OCI-LY7 (cell line): ENCODE measurements around the gene MAP2K1. TPM values are rescaled to one million over a fixed set of nuclear protein-coding genes. Genes with fewer than 3 reads are reported as not detected.
A peak's percentile ranks its signal among the peaks of the same experiment; 100 is the strongest.
"Not testable (repeated sequence)": the region's sequence is repeated elsewhere in the genome, so short reads cannot be mapped to it uniquely, and the experiment has no call there.

Experiments
- BruUV-seq: library from RNA; stranded (reverse); fragments of 400-500 nt; replicated peaks from 2 replicates; lab custom pipeline; 2021; lab: Mats Ljungman, UMichigan
- CTCF ChIA-PET: fragments of 300-600 bp; sonication (Branson Sonifier 250); formaldehyde crosslinking; loops from one replicate; lab custom pipeline; 2022; ENCODE audit warnings: antibody characterized with exemption; ENCODE audit not compliant: unreplicated experiment; lab: Charles Lee
- POLR2A ChIA-PET: fragments of 300-600 bp; sonication (Branson Sonifier 250); formaldehyde crosslinking; loops from one replicate; lab custom pipeline; 2022; ENCODE audit warnings: antibody characterized with exemption; lab: Charles Lee
- DNase-seq: peaks from one replicate; pipeline ENCODE4 v3.0.0-alpha.2; 2015; ENCODE audit warnings: low spot score
- H2AFZ ChIP-seq: fragments of 200-600 bp; sonication (generic), shearing (Covaris generic); 2 replicates; pipeline ENCODE4 v1.6.1; 2014; ENCODE audit warnings: mild to moderate bottlenecking, antibody characterized with exemption, low read length, moderate library complexity
- H3K27ac ChIP-seq: fragments of 200-600 bp; sonication (generic); 2 replicates; pipeline ENCODE4 v1.5.1; 2014; ENCODE audit warnings: mixed run types, low read depth, mild to moderate bottlenecking, moderate library complexity, low read length, inconsistent platforms; ENCODE audit not compliant: poor library complexity, severe bottlenecking
- H3K36me3 ChIP-seq: fragments of 200-600 bp; sonication (generic); 2 replicates; pipeline ENCODE4 v1.6.1; 2014; ENCODE audit warnings: mild to moderate bottlenecking, antibody characterized with exemption, low read length, moderate library complexity, mixed read lengths; ENCODE audit not compliant: insufficient read depth
- H3K4me1 ChIP-seq: fragments of 200-600 bp; sonication (generic); 2 replicates; pipeline ENCODE4 v1.5.1; 2014; ENCODE audit warnings: mild to moderate bottlenecking, low read length; ENCODE audit not compliant: insufficient read depth, poor library complexity, severe bottlenecking
- H3K4me2 ChIP-seq: fragments of 200-600 bp; sonication (generic); 2 replicates; pipeline ENCODE4 v1.6.1; 2014; ENCODE audit warnings: mild to moderate bottlenecking, low read length
- H3K4me3 ChIP-seq: fragments of 200-600 bp; sonication (generic); 2 replicates; pipeline ENCODE4 v1.5.1; 2014; ENCODE audit warnings: mild to moderate bottlenecking, low read depth, low read length; ENCODE audit not compliant: poor library complexity, severe bottlenecking
- H3K79me2 ChIP-seq: fragments of 200-600 bp; sonication (generic); 2 replicates; pipeline ENCODE4 v1.6.1; 2016; ENCODE audit warnings: low read depth, mild to moderate bottlenecking, low read length, moderate library complexity, mixed read lengths; ENCODE audit not compliant: insufficient read depth
- H3K9me2 ChIP-seq: fragments of 200-600 bp; sonication (generic); 2 replicates; pipeline ENCODE4 v1.6.1; 2016; ENCODE audit warnings: mild to moderate bottlenecking, low read length, mixed read lengths; ENCODE audit not compliant: insufficient read depth
- H3K9me3 ChIP-seq: fragments of 200-600 bp; sonication (generic); 2 replicates; pipeline ENCODE4 v1.6.1; 2014; ENCODE audit warnings: mild to moderate bottlenecking, mixed run types, low read length, mixed read lengths
- H4K20me1 ChIP-seq: fragments of 200-600 bp; sonication (generic); 2 replicates; pipeline ENCODE4 v1.6.1; 2014; ENCODE audit warnings: mild to moderate bottlenecking, antibody characterized with exemption, low read length, moderate library complexity, mixed read lengths; ENCODE audit not compliant: insufficient read depth
- EZH2phosphoT487 ChIP-seq: fragments of 200-600 bp; sonication (generic); IDR thresholded peaks from 2 replicates; pipeline ENCODE4 v1.6.1; 2018; ENCODE audit warnings: low read depth, borderline replicate concordance, mild to moderate bottlenecking, mixed run types, antibody characterized with exemption, low read length, moderate library complexity, mixed read lengths
- intact Hi-C: fragments of 100-400 bp; cut with micrococcal nuclease; formaldehyde crosslinking; loops from one replicate; pipeline ENCODE4 v1.10.0; 2022; ENCODE audit not compliant: unreplicated experiment
- total RNA-seq, 2 experiments: library from RNA; depleted of rRNA in 1 of 2; stranded (reverse); fragments of >200 nt in 1 of 2; shearing (Covaris generic) in 1 of 2; gene quantifications; 2 replicates each; pipeline ENCODE4 v1.2.3, GENCODE V29; 2014 to 2022
- TF ChIP-seq, protein P1 (sequence below): fragments of 200-600 bp; sonication (generic); conservative IDR thresholded peaks from 2 replicates; pipeline ENCODE4 v1.5.1; 2014; ENCODE audit warnings: mild to moderate bottlenecking, antibody characterized with exemption, low read length, moderate library complexity, mixed read lengths

Gene MAP2K1
- total RNA-seq, 2 experiments from 2014 or later, result 37.2 to 95.8 TPM

DNA sequence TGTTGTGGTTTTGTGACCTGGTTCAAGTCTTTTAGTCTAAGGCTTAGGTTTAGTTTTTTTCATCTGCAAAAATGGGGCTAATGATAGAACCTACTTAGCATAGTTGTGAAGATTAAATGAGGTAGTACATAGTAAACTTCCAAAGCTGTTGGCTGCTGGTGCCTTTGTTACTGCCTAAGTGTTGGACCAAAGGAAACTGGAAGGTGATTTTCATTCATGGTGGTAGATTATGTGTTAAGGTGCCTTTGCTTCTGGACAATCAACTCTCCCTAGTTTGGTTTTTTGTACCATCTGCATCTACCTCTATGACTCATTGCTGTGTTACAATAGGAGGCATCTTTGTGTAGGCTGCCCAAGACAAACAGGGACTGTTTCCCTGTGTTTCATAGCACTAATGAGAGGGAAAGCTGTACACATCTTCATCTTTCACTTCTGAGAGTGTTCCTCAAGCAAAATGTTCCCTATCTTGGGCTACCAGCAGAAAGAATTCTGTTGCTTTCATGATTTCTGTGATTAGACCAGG lies 3.2 kb downstream of the MAP2K1 start:
- ChIA-PET CTCF (interaction anchor here (1.0 kb wide), 1 partner anchor 68 kb away, joined by 3 read pairs; no protein-coding TSS in a partner anchor), POLR2A (interaction anchor here (0.6 kb wide), 1 partner anchor 23 kb away, joined by 3 read pairs; no protein-coding TSS in a partner anchor)
- BruUV-seq, result no TSS peak
- H3K9me3 ChIP-seq, result no peaks in the 10 kb centered on the region
- H3K4me1 ChIP-seq, result peaks cover 50% of the 10 kb centered on the region
- TF ChIP-seq, protein P1, sequence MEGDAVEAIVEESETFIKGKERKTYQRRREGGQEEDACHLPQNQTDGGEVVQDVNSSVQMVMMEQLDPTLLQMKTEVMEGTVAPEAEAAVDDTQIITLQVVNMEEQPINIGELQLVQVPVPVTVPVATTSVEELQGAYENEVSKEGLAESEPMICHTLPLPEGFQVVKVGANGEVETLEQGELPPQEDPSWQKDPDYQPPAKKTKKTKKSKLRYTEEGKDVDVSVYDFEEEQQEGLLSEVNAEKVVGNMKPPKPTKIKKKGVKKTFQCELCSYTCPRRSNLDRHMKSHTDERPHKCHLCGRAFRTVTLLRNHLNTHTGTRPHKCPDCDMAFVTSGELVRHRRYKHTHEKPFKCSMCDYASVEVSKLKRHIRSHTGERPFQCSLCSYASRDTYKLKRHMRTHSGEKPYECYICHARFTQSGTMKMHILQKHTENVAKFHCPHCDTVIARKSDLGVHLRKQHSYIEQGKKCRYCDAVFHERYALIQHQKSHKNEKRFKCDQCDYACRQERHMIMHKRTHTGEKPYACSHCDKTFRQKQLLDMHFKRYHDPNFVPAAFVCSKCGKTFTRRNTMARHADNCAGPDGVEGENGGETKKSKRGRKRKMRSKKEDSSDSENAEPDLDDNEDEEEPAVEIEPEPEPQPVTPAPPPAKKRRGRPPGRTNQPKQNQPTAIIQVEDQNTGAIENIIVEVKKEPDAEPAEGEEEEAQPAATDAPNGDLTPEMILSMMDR, result no peak
- TF ChIP-seq EZH2phosphoT487, result no peak
- H4K20me1 ChIP-seq, result peaks cover 30% of the 10 kb centered on the region
- H3K4me3 ChIP-seq, result peak overlapping the region; percentile 83
- intact Hi-C loops, result loop anchor here (1.0 kb wide), 1 partner anchor 34 kb away; the partner anchor contains the start of gene TIPIN
- no peak overlapping the region for H2AFZ ChIP-seq
- H3K36me3 ChIP-seq, result peaks cover 42% of the 10 kb centered on the region
- peak overlapping the region; percentile 99 for H3K4me2 ChIP-seq
- H3K79me2 ChIP-seq, result peaks cover 85% of the 10 kb centered on the region
- DNase-seq, result peak; percentile 26
- no peaks in the 10 kb centered on the region for H3K9me2 ChIP-seq
- H3K27ac ChIP-seq, result peak overlapping the region; percentile 83

DNA sequence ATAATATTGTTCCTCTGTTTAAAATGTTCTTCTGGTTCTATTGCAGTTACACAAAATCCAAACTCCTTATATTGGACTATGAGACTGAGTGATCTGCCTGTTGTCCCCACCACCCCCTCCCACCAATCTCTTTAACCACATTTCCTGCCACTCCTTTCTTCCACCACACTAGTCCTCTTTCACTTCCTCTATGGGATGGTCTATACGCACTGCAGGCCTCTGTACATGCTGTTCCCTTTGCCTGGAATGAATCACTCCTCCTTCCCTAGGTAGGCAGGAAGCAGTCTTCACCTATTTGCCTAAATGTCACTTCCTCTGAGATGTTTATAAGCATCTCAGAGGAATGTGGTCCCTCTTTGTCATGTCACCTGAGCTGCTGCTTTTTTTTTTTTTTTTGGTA lies 4.0 kb downstream of the MAP2K1 start:
- POLR2A ChIA-PET, result interaction anchor here (0.6 to 1.0 kb wide), 3 partner anchors 9 to 47 kb away, joined by 3 to 5 read pairs (median 4); no protein-coding TSS in a partner anchor
- no TSS peak for BruUV-seq
- Histone ChIP-seq H4K20me1 (peaks cover 30% of the 10 kb centered on the region), H3K27ac (peak overlapping the region; percentile 83), H3K4me1 (peaks cover 45% of the 10 kb centered on the region), H3K4me2 (peak overlapping the region; percentile 99), H3K9me3 (no peaks in the 10 kb centered on the region), H3K36me3 (peaks cover 48% of the 10 kb centered on the region), H3K9me2 (no peaks in the 10 kb centered on the region), H2AFZ (no peak overlapping the region), H3K79me2 (peaks cover 92% of the 10 kb centered on the region), H3K4me3 (peak overlapping the region; percentile 83)
- TF ChIP-seq EZH2phosphoT487, result no peak
- TF ChIP-seq, protein P1, result no peak
- CTCF ChIA-PET, result interaction anchor here (1.0 kb wide), 1 partner anchor 67 kb away, joined by 3 read pairs; no protein-coding TSS in a partner anchor
- intact Hi-C loops, result loop anchor here (1.0 kb wide), 1 partner anchor 34 kb away; the partner anchor contains the start of gene TIPIN
- peak; percentile 78 for DNase-seq

DNA sequence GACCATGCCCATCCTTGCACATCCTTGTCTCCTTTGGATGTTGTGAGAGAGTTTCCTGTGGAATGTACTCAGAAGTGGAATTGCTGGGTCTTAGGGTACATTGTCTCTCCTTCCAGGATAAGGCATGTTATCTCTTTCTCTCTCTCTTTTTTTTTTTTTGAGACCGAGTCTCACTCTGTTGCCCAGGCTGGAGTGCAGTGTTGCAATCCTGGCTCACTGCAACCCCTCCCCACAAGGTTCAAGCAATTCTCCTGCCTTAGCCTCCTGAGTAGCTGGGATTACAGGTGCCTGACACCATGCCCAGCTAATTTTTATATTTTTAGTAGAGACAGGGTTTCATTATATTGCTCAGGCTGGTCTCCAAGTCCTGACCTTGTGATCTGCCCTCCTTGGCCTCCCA lies 6.3 kb downstream of the MAP2K1 start:
- Histone ChIP-seq H3K79me2 (peaks cover 95% of the 10 kb centered on the region), H4K20me1 (peaks cover 30% of the 10 kb centered on the region), H3K4me1 (peaks cover 40% of the 10 kb centered on the region), H3K36me3 (peaks cover 69% of the 10 kb centered on the region)
- BruUV-seq, H3K9me3 ChIP-seq, H3K4me3 ChIP-seq, H3K27ac ChIP-seq, intact Hi-C loops, H2AFZ ChIP-seq, H3K4me2 ChIP-seq, H3K9me2 ChIP-seq, CTCF ChIA-PET, DNase-seq, POLR2A ChIA-PET: not testable (repeated sequence)
